Trophoblast cell (in vitro differentiated cells and primary cell): Measurements from ENCODE around the gene LTBR.

Experiments
- DNase-seq, 2 donors: peaks; one replicate each; pipeline ENCODE4 v3.0.0-alpha.2; 2016
- H2AFZ ChIP-seq: 2 replicates; pipeline ENCODE4 v1.6.1; 2013; ENCODE audit warnings: low read length, moderate library complexity, mild to moderate bottlenecking; ENCODE audit not compliant: insufficient read depth, poor library complexity
- H2AK5ac ChIP-seq: 2 replicates; pipeline ENCODE4 v1.6.1; 2013; ENCODE audit warnings: mild to moderate bottlenecking, low read length
- H2BK120ac ChIP-seq: 2 replicates; pipeline ENCODE4 v1.6.1; 2013; ENCODE audit warnings: low read length, mild to moderate bottlenecking, moderate library complexity; ENCODE audit not compliant: insufficient read depth, poor library complexity
- H2BK12ac ChIP-seq: 2 replicates; pipeline ENCODE4 v1.6.1; 2013; ENCODE audit warnings: mild to moderate bottlenecking, low read length, moderate library complexity
- H2BK5ac ChIP-seq: 2 replicates; pipeline ENCODE4 v1.6.1; 2013; ENCODE audit warnings: low read length, low read depth, moderate library complexity, mild to moderate bottlenecking; ENCODE audit not compliant: poor library complexity
- H3K14ac ChIP-seq: 2 replicates; pipeline ENCODE4 v1.6.1; 2013; ENCODE audit warnings: mild to moderate bottlenecking, low read length
- H3K18ac ChIP-seq: 2 replicates; pipeline ENCODE4 v1.6.1; 2013; ENCODE audit warnings: mild to moderate bottlenecking, low read length
- H3K23ac ChIP-seq: 2 replicates; pipeline ENCODE4 v1.6.1; 2013; ENCODE audit warnings: low read length
- H3K27ac ChIP-seq: 2 replicates; pipeline ENCODE4 v1.5.1; 2013; ENCODE audit warnings: low read depth, mild to moderate bottlenecking, inconsistent platforms, low read length, moderate library complexity
- H3K27me3 ChIP-seq: 2 replicates; pipeline ENCODE4 v1.6.1; 2013; ENCODE audit warnings: inconsistent platforms, mild to moderate bottlenecking, low read length, moderate library complexity; ENCODE audit not compliant: insufficient read depth
- H3K36me3 ChIP-seq, 2 experiments: 1 replicate in 1 of 2; 2 replicates in 1 of 2; pipeline ENCODE4 v1.6.1; 2013; ENCODE audit warnings: low read length in 2 of 2, mild to moderate bottlenecking in 2 of 2, moderate library complexity in 1 of 2; ENCODE audit not compliant: insufficient read depth in 2 of 2, control insufficient read depth in 1 of 2
- H3K4ac ChIP-seq: 2 replicates; pipeline ENCODE4 v1.6.1; 2013; ENCODE audit warnings: low read depth, mild to moderate bottlenecking, low read length, moderate library complexity
- H3K4me1 ChIP-seq, 2 experiments: 1 replicate in 1 of 2; 2 replicates in 1 of 2; pipeline ENCODE4 v1.6.1; 2013; ENCODE audit warnings: low read length in 2 of 2, mild to moderate bottlenecking in 2 of 2, moderate library complexity in 1 of 2; ENCODE audit not compliant: insufficient read depth in 2 of 2, control insufficient read depth in 1 of 2
- H3K4me2 ChIP-seq: 2 replicates; pipeline ENCODE4 v1.6.1; 2013; ENCODE audit warnings: inconsistent platforms, mild to moderate bottlenecking, low read length, moderate library complexity
- H3K4me3 ChIP-seq: 2 replicates; pipeline ENCODE4 v1.5.1; 2013; ENCODE audit warnings: mild to moderate bottlenecking, low read depth, low read length, inconsistent platforms
- H3K79me1 ChIP-seq: one replicate; pipeline ENCODE4 v1.6.1; 2013; ENCODE audit warnings: low read length
- H3K79me2 ChIP-seq: 2 replicates; pipeline ENCODE4 v1.6.1; 2013; ENCODE audit warnings: low read length, mild to moderate bottlenecking; ENCODE audit not compliant: control insufficient read depth, insufficient read depth, poor library complexity
- H3K9ac ChIP-seq: 2 replicates; pipeline ENCODE4 v1.6.1; 2013; ENCODE audit warnings: mild to moderate bottlenecking, low read length
- H3K9me3 ChIP-seq: 2 replicates; pipeline ENCODE4 v1.6.1; 2013; ENCODE audit warnings: low read depth, mild to moderate bottlenecking, control low read depth, inconsistent platforms, low read length; ENCODE audit not compliant: insufficient read depth
- H4K12ac ChIP-seq: 2 replicates; pipeline ENCODE4 v1.6.1; 2013; ENCODE audit warnings: low read depth, mild to moderate bottlenecking, low read length, moderate library complexity
- H4K8ac ChIP-seq: 2 replicates; pipeline ENCODE4 v1.6.1; 2013; ENCODE audit warnings: low read depth, mild to moderate bottlenecking, low read length, moderate library complexity
- H4K91ac ChIP-seq: one replicate; pipeline ENCODE4 v1.6.1; 2013; ENCODE audit warnings: low read depth, mild to moderate bottlenecking, low read length, moderate library complexity
- WGBS: extraction: QIAGEN DNeasy Blood & Tissue Kit; methylation state at CpG from one replicate; pipeline ENCODE4 v1.1.7; 2013; ENCODE audit warnings: missing lambda C conversion rate; ENCODE audit not compliant: insufficient read length, insufficient coverage; ENCODE audit errors: extremely low coverage; 5-methylcytosine and 5-hydroxymethylcytosine counted together

The LTBR gene

GRCh38 chr12:6399884-6400644 lies 16.1 kb downstream of the LTBR start:
- Histone ChIP-seq H3K27ac (no peak overlapping the region), H3K36me3 (no peaks in the 10 kb centered on the region), H3K4me3 (no peak overlapping the region), H3K4ac (no peak overlapping the region), H2AFZ (no peak overlapping the region), H2BK12ac (no peak overlapping the region), H3K18ac (no peak overlapping the region), H4K12ac (no peak overlapping the region), H2AK5ac (no peak overlapping the region), H2BK5ac (no peak overlapping the region), H3K79me1 (no peaks in the 10 kb centered on the region), H3K9me3 (no peaks in the 10 kb centered on the region), H3K27me3 (no peaks in the 10 kb centered on the region), H3K4me2 (no peak overlapping the region), H3K14ac (no peak overlapping the region), H3K4me1 (no peaks in the 10 kb centered on the region), H2BK120ac (no peak overlapping the region), H3K79me2 (no peaks in the 10 kb centered on the region), H4K91ac (no peak overlapping the region), H3K23ac (no peak overlapping the region), H4K8ac (no peak overlapping the region), H3K9ac (no peak overlapping the region)
- WGBS, result no CpG with 5 or more reads among the region's 7 CpGs
- DNase-seq, result no peak

- Histone ChIP-seq H2BK5ac (no peak overlapping the region), H3K4me1 (no peaks in the 10 kb centered on the region), H3K79me2 (no peaks in the 10 kb centered on the region), H2AK5ac (no peak overlapping the region), H3K36me3 (no peaks in the 10 kb centered on the region), H2BK120ac (no peak overlapping the region), H3K14ac (no peak overlapping the region), H4K8ac (no peak overlapping the region), H3K27ac (no peak overlapping the region), H3K4ac (no peak overlapping the region), H3K4me2 (no peak overlapping the region), H3K9me3 (no peaks in the 10 kb centered on the region), H3K27me3 (no peaks in the 10 kb centered on the region), H3K4me3 (no peak overlapping the region), H3K23ac (no peak overlapping the region), H4K91ac (no peak overlapping the region), H2BK12ac (no peak overlapping the region), H4K12ac (no peak overlapping the region), H2AFZ (no peak overlapping the region), H3K79me1 (no peaks in the 10 kb centered on the region), H3K18ac (no peak overlapping the region), H3K9ac (no peak overlapping the region)
- WGBS, result no CpG with 5 or more reads among the region's 5 CpGs
- no peak for DNase-seq
These were observed 20.4 kb downstream of the LTBR start for GRCh38 chr12:6404390-6404789.

GRCh38 chr12:6405963-6406362 lies 22.0 kb downstream of the LTBR start:
- no peak for DNase-seq
- Histone ChIP-seq H3K27ac (no peak overlapping the region), H3K14ac (no peak overlapping the region), H3K79me2 (no peaks in the 10 kb centered on the region), H3K4me1 (no peaks in the 10 kb centered on the region), H3K79me1 (no peaks in the 10 kb centered on the region), H2BK120ac (no peak overlapping the region), H3K27me3 (no peaks in the 10 kb centered on the region), H3K9ac (no peak overlapping the region), H3K4me3 (no peak overlapping the region), H3K4me2 (no peak overlapping the region), H3K9me3 (no peaks in the 10 kb centered on the region), H4K12ac (no peak overlapping the region), H3K18ac (no peak overlapping the region), H2AK5ac (no peak overlapping the region), H4K8ac (no peak overlapping the region), H2AFZ (no peak overlapping the region), H3K36me3 (no peaks in the 10 kb centered on the region), H3K4ac (no peak overlapping the region), H4K91ac (no peak overlapping the region), H3K23ac (no peak overlapping the region), H2BK5ac (no peak overlapping the region), H2BK12ac (no peak overlapping the region)
- no CpG with 5 or more reads among the region's 6 CpGs for WGBS

DNA sequence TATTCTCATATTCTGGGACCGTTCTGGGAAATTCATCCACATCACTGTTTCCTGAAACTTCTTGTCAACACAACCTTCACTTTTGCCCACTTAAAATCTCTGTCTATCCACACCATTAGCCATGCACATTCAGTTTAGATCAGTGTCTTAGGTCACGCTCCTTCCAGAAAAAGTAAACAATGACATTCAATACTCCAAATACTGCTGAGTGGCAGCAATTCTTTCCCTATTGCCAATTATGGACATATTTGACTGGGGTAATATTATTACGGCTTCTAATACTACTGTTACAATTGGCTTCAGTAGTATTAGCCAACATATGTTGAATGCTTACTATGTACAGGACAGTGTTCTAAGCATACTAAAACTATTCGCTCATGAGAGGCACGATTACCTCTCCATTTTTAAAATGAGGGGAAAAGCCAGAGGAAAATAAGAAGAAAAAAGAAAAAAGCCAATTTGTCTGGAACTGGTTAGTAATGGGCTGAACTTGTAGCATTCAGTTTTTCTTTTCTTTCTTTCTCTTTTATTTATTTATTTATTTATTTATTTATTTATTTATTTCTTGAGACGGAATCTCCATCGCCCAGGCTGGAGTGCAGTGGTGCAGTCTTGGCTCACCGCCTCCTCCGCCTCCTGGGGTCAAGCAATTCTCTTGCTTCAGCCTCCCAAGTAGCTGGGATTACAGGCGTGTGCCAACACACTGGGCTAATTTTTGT lies 23.4 kb downstream of the LTBR start:
- H2AK5ac ChIP-seq, result no peak overlapping the region
- no peak overlapping the region for H4K8ac ChIP-seq
- no peaks in the 10 kb centered on the region for H3K79me2 ChIP-seq
- no peak overlapping the region for H4K12ac ChIP-seq
- H3K4me1 ChIP-seq, result no peaks in the 10 kb centered on the region
- no peaks in the 10 kb centered on the region for H3K27me3 ChIP-seq
- H3K23ac ChIP-seq, result no peak overlapping the region
- no peak overlapping the region for H3K27ac ChIP-seq
- no peak overlapping the region for H2AFZ ChIP-seq
- H3K4me2 ChIP-seq, result no peak overlapping the region
- no peak for DNase-seq
- no peaks in the 10 kb centered on the region for H3K36me3 ChIP-seq
- no peak overlapping the region for H2BK5ac ChIP-seq
- no peaks in the 10 kb centered on the region for H3K79me1 ChIP-seq
- no CpG with 5 or more reads among the region's 10 CpGs for WGBS
- no peak overlapping the region for H2BK12ac ChIP-seq
- H3K9me3 ChIP-seq, result no peaks in the 10 kb centered on the region
- no peak overlapping the region for H2BK120ac ChIP-seq
- no peak overlapping the region for H4K91ac ChIP-seq
- H3K4ac ChIP-seq, result no peak overlapping the region
- no peak overlapping the region for H3K4me3 ChIP-seq
- no peak overlapping the region for H3K14ac ChIP-seq
- H3K18ac ChIP-seq, result no peak overlapping the region
- no peak overlapping the region for H3K9ac ChIP-seq
